SK-N-SH (cell line): ENCODE results near the gene ERC1. TPM values are rescaled to one million over a fixed set of nuclear protein-coding genes. Genes with fewer than 3 reads are reported as not detected.

Source experiments
- CTCF ChIA-PET: fragments of 300-600, 350-600 bp; formaldehyde crosslinking; extraction: SDS; loops from one replicate; lab custom pipeline; 2021; lab: Yijun Ruan, JAX
- POLR2A ChIA-PET: fragments of 350-600 bp; sonication (Branson Sonifier 250); formaldehyde crosslinking; extraction: SDS; loops from one replicate; lab custom pipeline; 2020; ENCODE audit warnings: antibody characterized with exemption, inconsistent platforms; lab: Yijun Ruan, JAX
- DNase-seq: peaks from one replicate; pipeline ENCODE4 v3.0.0; 2012
- H2AFZ ChIP-seq: fragments of 200-600 bp; sonication (generic); 2 replicates; pipeline ENCODE4 v1.8.1; 2016; ENCODE audit warnings: antibody characterized with exemption, mild to moderate bottlenecking, low read depth
- H3F3A ChIP-seq: fragments of 200-600 bp; sonication (generic); replicated peaks from 2 replicates; pipeline ENCODE3; 2016; ENCODE audit warnings: antibody characterized with exemption, mild to moderate bottlenecking; ENCODE audit not compliant: insufficient read depth
- H3K27ac ChIP-seq, 2 experiments: fragments of 200-500 bp in 1 of 2; fragments of 200-600 bp in 1 of 2; sonication (Bioruptor generic) in 1 of 2; sonication (generic), shearing (Covaris generic) in 1 of 2; 2 replicates each; pipeline versions ENCODE4 v1.5.1 to v1.6.1; 2014 to 2016; ENCODE audit warnings: low read depth in 2 of 2, inconsistent platforms in 1 of 2, low read length in 1 of 2, mild to moderate bottlenecking in 1 of 2, mixed read lengths in 1 of 2
- H3K27me3 ChIP-seq: fragments of 200-600 bp; sonication (generic), shearing (Covaris generic); 2 replicates; pipeline ENCODE4 v1.6.1; 2016; ENCODE audit warnings: mixed run types; ENCODE audit not compliant: insufficient read depth
- H3K36me3 ChIP-seq, 2 experiments: fragments of 200-500 bp in 1 of 2; fragments of 200-600 bp in 1 of 2; sonication (Bioruptor generic) in 1 of 2; sonication (generic) in 1 of 2; replicated peaks in 1 of 2; 2 replicates each; pipeline versions ENCODE3 to v1.5.1; 2014 to 2016; ENCODE audit warnings: low read length in 1 of 2, mild to moderate bottlenecking in 1 of 2; ENCODE audit not compliant: insufficient read depth in 2 of 2, control insufficient read depth in 1 of 2
- H3K4me1 ChIP-seq, 2 experiments: fragments of 200-500 bp in 1 of 2; fragments of 200-600 bp in 1 of 2; sonication (Bioruptor generic) in 1 of 2; sonication (generic), shearing (Covaris generic) in 1 of 2; 2 replicates each; pipeline versions ENCODE4 v1.5.1 to v1.6.1; 2014 to 2016; ENCODE audit warnings: low read depth in 1 of 2, low read length in 1 of 2, mixed run types in 1 of 2; ENCODE audit not compliant: insufficient read depth in 2 of 2, control insufficient read depth in 1 of 2
- H3K4me2 ChIP-seq: fragments of 200-600 bp; sonication (generic), shearing (Covaris generic); 2 replicates; pipeline ENCODE4 v1.6.1; 2017; ENCODE audit warnings: mixed run types
- H3K4me3 ChIP-seq, 2 experiments: fragments of 200-500 bp in 1 of 2; fragments of 200-600 bp in 1 of 2; sonication (Bioruptor generic) in 1 of 2; sonication (generic), shearing (Covaris generic) in 1 of 2; 2 replicates each; pipeline versions ENCODE4 v1.5.1 to v1.8.1; 2014 to 2016; ENCODE audit warnings: low read depth in 2 of 2, inconsistent platforms in 1 of 2, low read length in 1 of 2, mild to moderate bottlenecking in 1 of 2, mixed read lengths in 1 of 2, moderate library complexity in 1 of 2
- H3K79me2 ChIP-seq: fragments of 200-600 bp; sonication (generic); 2 replicates; pipeline ENCODE4 v1.8.1; 2017; ENCODE audit warnings: mild to moderate bottlenecking; ENCODE audit not compliant: insufficient read depth
- H3K9ac ChIP-seq: fragments of 200-600 bp; sonication (generic); 2 replicates; pipeline ENCODE4 v1.6.1; 2017; ENCODE audit warnings: mixed run types
- H3K9me2 ChIP-seq: fragments of 200-600 bp; sonication (generic); 2 replicates; pipeline ENCODE4 v1.6.1; 2017; ENCODE audit warnings: mixed run types
- H3K9me3 ChIP-seq: fragments of 200-600 bp; sonication (generic); 2 replicates; pipeline ENCODE4 v1.6.1; 2017; ENCODE audit warnings: mixed run types, mild to moderate bottlenecking, moderate library complexity
- H4K20me1 ChIP-seq: fragments of 200-600 bp; sonication (generic); 2 replicates; pipeline ENCODE4 v1.6.1; 2017; ENCODE audit warnings: mild to moderate bottlenecking, mixed run types; ENCODE audit not compliant: insufficient read depth
- EP300 ChIP-seq, 2 experiments: IDR thresholded peaks; 2 replicates each; pipeline versions ENCODE4 v1.4.0 to v1.6.1; 2012; ENCODE audit warnings: borderline replicate concordance in 1 of 2, low read depth in 1 of 2, low read length in 1 of 2
- FOXM1 ChIP-seq: IDR thresholded peaks from 2 replicates; pipeline ENCODE4 v1.4.0; 2012; ENCODE audit warnings: low read depth, mild to moderate bottlenecking
- IRF3 ChIP-seq: fragments of 150-350 bp; IDR thresholded peaks from 2 replicates; pipeline ENCODE4 v1.6.1; 2016; ENCODE audit warnings: mild to moderate bottlenecking, low read depth, low read length
- MXI1 ChIP-seq: IDR thresholded peaks from 2 replicates; pipeline ENCODE4 v1.6.1; 2012; ENCODE audit warnings: mild to moderate bottlenecking, low read depth, low read length, improper control_type of control experiment
- NRF1 ChIP-seq: IDR thresholded peaks from 2 replicates; pipeline ENCODE4 v1.6.1; 2012; ENCODE audit warnings: low read depth, mild to moderate bottlenecking, low read length
- POLR2AphosphoS5 ChIP-seq: IDR thresholded peaks from 2 replicates; pipeline ENCODE4 v1.6.1; 2012; ENCODE audit warnings: low read depth, low read length
- RAD21 ChIP-seq: IDR thresholded peaks from 2 replicates; pipeline ENCODE4 v1.6.1; 2012; ENCODE audit warnings: mild to moderate bottlenecking, low read length
- RXRA ChIP-seq: IDR thresholded peaks from 2 replicates; pipeline ENCODE4 v1.4.0; 2012; ENCODE audit warnings: low read depth, mild to moderate bottlenecking, borderline replicate concordance
- SIN3A ChIP-seq: IDR thresholded peaks from 2 replicates; pipeline ENCODE4 v1.6.1; 2012; ENCODE audit warnings: low read depth, mild to moderate bottlenecking, low read length, moderate library complexity, borderline replicate concordance
- TAF1 ChIP-seq: IDR thresholded peaks from 2 replicates; pipeline ENCODE4 v1.6.1; 2012; ENCODE audit warnings: low read depth, mild to moderate bottlenecking, low read length, moderate library complexity, borderline replicate concordance
- WGBS: methylation state at CpG from one replicate; pipeline ENCODE4 v1.1.6; 2017; ENCODE audit warnings: low lambda C conversion rate; 5-methylcytosine and 5-hydroxymethylcytosine counted together
- polyA plus RNA-seq, 3 experiments: library from polyadenylated mRNA; depleted of rRNA; stranded (reverse); fragments of >200 nt; gene quantifications; 2 replicates each; pipeline ENCODE4 v1.2.3, GENCODE V29; 2012
- TF ChIP-seq, protein P1 (sequence below): fragments of 200-600 bp; sonication (generic); IDR thresholded peaks from 2 replicates; pipeline ENCODE4 v1.6.1; 2017; ENCODE audit warnings: antibody characterized with exemption, mild to moderate bottlenecking, moderate library complexity
- TF ChIP-seq, protein P2 (sequence below): IDR thresholded peaks from 2 replicates; pipeline ENCODE4 v1.4.0; 2012; ENCODE audit warnings: low read depth

Gene ERC1
- polyA plus RNA-seq, 1 of the 3 experiments (the other 2 are of a cell fraction): 7.5 TPM

DNA sequence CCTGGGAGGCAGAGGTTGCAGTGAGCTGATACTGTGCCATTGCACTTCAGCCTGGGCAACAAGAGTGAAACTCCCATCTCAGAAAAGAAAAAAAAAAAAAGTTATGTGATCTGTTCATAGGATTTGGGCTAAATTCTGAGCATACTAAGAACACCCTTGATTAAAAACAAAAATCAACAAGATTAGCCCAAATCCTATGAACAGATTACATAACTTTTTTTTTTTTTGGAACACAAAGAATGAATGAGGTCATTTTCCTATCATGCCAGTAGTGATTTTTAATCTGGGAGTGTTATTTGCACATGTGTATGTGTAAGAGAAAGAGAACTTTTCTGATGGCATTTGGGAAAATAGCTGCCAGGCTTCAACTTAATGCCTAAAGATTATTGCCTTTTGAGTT is 208.7 kb downstream of the ERC1 start:
- POLR2A ChIA-PET: no interaction called here
- no peaks in the 10 kb centered on the region for H4K20me1 ChIP-seq
- H3K4me1 ChIP-seq: peaks cover 11 to 13% of the 10 kb centered on the region in 2 experiments
- CTCF ChIA-PET: no interaction called here
- H3K36me3 ChIP-seq: peaks cover 0 to 11% of the 10 kb centered on the region in 2 experiments
- no peaks in the 10 kb centered on the region for H3K9me2 ChIP-seq
- no peaks in the 10 kb centered on the region for H3K9me3 ChIP-seq
- H2AFZ ChIP-seq: no peak overlapping the region
- no peak for DNase-seq
- H3K27me3 ChIP-seq: no peaks in the 10 kb centered on the region
- no peak overlapping the region for H3K4me2 ChIP-seq
- H3K4me3 ChIP-seq: no peak overlapping the region
- no peak overlapping the region for H3K9ac ChIP-seq
- H3K79me2 ChIP-seq: peaks cover 13% of the 10 kb centered on the region; the same call in 1 of the 2 replicates
- no peak for TF ChIP-seq SIN3A
- no peak for TF ChIP-seq MXI1
- TF ChIP-seq, protein P1, sequence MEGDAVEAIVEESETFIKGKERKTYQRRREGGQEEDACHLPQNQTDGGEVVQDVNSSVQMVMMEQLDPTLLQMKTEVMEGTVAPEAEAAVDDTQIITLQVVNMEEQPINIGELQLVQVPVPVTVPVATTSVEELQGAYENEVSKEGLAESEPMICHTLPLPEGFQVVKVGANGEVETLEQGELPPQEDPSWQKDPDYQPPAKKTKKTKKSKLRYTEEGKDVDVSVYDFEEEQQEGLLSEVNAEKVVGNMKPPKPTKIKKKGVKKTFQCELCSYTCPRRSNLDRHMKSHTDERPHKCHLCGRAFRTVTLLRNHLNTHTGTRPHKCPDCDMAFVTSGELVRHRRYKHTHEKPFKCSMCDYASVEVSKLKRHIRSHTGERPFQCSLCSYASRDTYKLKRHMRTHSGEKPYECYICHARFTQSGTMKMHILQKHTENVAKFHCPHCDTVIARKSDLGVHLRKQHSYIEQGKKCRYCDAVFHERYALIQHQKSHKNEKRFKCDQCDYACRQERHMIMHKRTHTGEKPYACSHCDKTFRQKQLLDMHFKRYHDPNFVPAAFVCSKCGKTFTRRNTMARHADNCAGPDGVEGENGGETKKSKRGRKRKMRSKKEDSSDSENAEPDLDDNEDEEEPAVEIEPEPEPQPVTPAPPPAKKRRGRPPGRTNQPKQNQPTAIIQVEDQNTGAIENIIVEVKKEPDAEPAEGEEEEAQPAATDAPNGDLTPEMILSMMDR: no peak
- no peak for TF ChIP-seq NRF1
- no peak for TF ChIP-seq RXRA
- no peak overlapping the region for H3K27ac ChIP-seq
- H3F3A ChIP-seq: peaks cover 35% of the 10 kb centered on the region

GRCh38 chr12:1201030-1201429 is 210.0 kb downstream of the ERC1 start:
- WGBS: 86% methylated on average over 2 of the region's 2 CpGs
- TF ChIP-seq FOXM1 (no peak), IRF3 (no peak), RAD21 (no peak), POLR2AphosphoS5 (no peak), RXRA (no peak), TAF1 (no peak), EP300 (IDR thresholded peaks at IDR 0.05; ENCODE audit: borderline replicate concordance in 1 of 2, low read depth in 1 of 2, low read length in 1 of 2) (no peak)
- TF ChIP-seq, protein P2, sequence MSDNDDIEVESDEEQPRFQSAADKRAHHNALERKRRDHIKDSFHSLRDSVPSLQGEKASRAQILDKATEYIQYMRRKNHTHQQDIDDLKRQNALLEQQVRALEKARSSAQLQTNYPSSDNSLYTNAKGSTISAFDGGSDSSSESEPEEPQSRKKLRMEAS: no peak
- CTCF ChIA-PET: no interaction called here
- POLR2A ChIA-PET: no interaction called here
- Histone ChIP-seq H3K4me2 (no peak overlapping the region), H3K9me2 (no peaks in the 10 kb centered on the region), H2AFZ (no peak overlapping the region), H3K27ac (no peak overlapping the region; a peak in 1 of 4 replicates), H4K20me1 (no peaks in the 10 kb centered on the region), H3K4me3 (no peak overlapping the region), H3F3A (peaks cover 29% of the 10 kb centered on the region), H3K4me1 (peaks cover 14 to 15% of the 10 kb centered on the region in 2 experiments), H3K9me3 (no peaks in the 10 kb centered on the region), H3K79me2 (peaks cover 13% of the 10 kb centered on the region; the same call in 1 of the 2 replicates), H3K36me3 (peaks cover 0 to 11% of the 10 kb centered on the region in 2 experiments), H3K9ac (no peak overlapping the region), H3K27me3 (no peaks in the 10 kb centered on the region)
- DNase-seq: no peak
